Progenitor cell of endocrine pancreas (in vitro differentiated cells): ENCODE measurements around the gene SLC35E1. TPM values are rescaled to one million over a fixed set of nuclear protein-coding genes. Genes with fewer than 3 reads are reported as not detected.

Experiments used
- DNase-seq: peaks from one replicate; pipeline ENCODE4 v3.0.0; 2021; ENCODE audit warnings: low spot score; ENCODE audit not compliant: unreplicated experiment
- H3K27ac Mint-ChIP-seq: 2 replicates; pipeline ENCODE4 v1.8.0; 2021; ENCODE audit warnings: mild to moderate bottlenecking, moderate library complexity, mixed read lengths
- H3K27me3 Mint-ChIP-seq: 2 replicates; pipeline ENCODE4 v1.8.0; 2021; ENCODE audit warnings: mixed read lengths
- H3K36me3 Mint-ChIP-seq: 2 replicates; pipeline ENCODE4 v1.8.0; 2022; ENCODE audit warnings: mixed read lengths; ENCODE audit not compliant: insufficient read depth
- H3K4me1 Mint-ChIP-seq: 2 replicates; pipeline ENCODE4 v1.8.0; 2021; ENCODE audit warnings: low read depth, mixed read lengths
- H3K4me3 Mint-ChIP-seq: 2 replicates; pipeline ENCODE4 v1.8.0; 2021; ENCODE audit warnings: low read depth, mild to moderate bottlenecking, moderate library complexity, mixed read lengths
- H3K9me3 Mint-ChIP-seq: 2 replicates; pipeline ENCODE4 v1.8.0; 2021; ENCODE audit warnings: low read depth, mixed read lengths
- total RNA-seq: library from RNA; stranded (reverse); gene quantifications from 2 replicates; pipeline ENCODE4 v1.2.1, GENCODE V29; 2021
- TF ChIP-seq, protein P1 (sequence below): fragments of 200-600 bp; sonication (generic); IDR thresholded peaks from one replicate; pipeline ENCODE4 v1.5.0; 2021; ENCODE audit warnings: antibody characterized with exemption, mild to moderate bottlenecking; ENCODE audit not compliant: unreplicated experiment

Gene SLC35E1
- total RNA-seq, 1 donor from 2014 or later, result 49.1 TPM

DNA sequence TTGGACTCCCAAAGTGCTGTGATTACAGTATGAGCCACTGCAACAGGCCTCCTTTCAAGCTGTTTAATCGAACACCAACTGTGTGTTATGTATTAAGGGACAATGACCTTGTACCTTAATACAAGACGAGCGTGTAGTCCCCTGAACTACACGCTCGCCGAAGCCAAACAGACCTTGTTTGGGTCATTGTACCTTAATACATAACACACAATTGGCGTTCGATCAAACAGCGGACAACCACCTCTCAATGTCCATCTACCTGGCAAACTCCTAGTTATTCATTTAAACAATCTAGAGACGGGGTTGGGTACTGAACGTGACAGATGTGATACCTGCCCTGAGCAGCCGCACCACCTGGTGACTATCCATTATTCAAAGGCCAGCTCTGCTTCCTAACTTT lies 31.3 kb downstream of the SLC35E1 start:
- Mint-ChIP-seq H3K36me3 (peaks cover 13% of the 10 kb centered on the region), H3K4me1 (peaks cover 18% of the 10 kb centered on the region), H3K27ac (peak overlapping the region; percentile 90), H3K27me3 (no peaks in the 10 kb centered on the region), H3K9me3 (no peaks in the 10 kb centered on the region), H3K4me3 (peak overlapping the region; percentile 90)
- DNase-seq, result no peak
- TF ChIP-seq, protein P1, sequence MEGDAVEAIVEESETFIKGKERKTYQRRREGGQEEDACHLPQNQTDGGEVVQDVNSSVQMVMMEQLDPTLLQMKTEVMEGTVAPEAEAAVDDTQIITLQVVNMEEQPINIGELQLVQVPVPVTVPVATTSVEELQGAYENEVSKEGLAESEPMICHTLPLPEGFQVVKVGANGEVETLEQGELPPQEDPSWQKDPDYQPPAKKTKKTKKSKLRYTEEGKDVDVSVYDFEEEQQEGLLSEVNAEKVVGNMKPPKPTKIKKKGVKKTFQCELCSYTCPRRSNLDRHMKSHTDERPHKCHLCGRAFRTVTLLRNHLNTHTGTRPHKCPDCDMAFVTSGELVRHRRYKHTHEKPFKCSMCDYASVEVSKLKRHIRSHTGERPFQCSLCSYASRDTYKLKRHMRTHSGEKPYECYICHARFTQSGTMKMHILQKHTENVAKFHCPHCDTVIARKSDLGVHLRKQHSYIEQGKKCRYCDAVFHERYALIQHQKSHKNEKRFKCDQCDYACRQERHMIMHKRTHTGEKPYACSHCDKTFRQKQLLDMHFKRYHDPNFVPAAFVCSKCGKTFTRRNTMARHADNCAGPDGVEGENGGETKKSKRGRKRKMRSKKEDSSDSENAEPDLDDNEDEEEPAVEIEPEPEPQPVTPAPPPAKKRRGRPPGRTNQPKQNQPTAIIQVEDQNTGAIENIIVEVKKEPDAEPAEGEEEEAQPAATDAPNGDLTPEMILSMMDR, result no peak

DNA sequence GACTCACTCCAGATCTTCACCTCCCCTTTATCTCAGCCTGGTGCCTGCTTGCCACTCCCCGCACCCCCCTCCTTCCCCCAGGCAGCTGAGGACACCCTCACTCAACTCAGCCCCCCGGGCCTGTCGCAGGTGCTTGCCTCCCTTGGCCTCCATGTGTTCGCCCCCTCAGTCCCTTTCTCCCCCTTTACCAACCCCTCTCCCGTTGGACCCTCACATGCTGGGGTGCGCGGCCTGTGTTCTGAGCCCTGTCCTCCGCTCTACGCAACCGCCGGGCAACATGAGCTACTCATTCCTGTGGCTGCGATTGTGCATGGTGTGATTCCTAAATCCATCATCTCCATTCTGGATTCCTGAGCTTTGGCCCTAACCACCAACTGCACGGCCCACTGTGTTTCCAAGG lies 35.1 kb downstream of the SLC35E1 start:
- Mint-ChIP-seq H3K9me3 (no peaks in the 10 kb centered on the region), H3K4me3 (no peak overlapping the region), H3K27me3 (no peaks in the 10 kb centered on the region), H3K27ac (peak overlapping the region; percentile 62), H3K4me1 (peaks cover 10% of the 10 kb centered on the region), H3K36me3 (peaks cover 16% of the 10 kb centered on the region)
- DNase-seq, result no peak
- TF ChIP-seq, protein P1, result no peak

DNA sequence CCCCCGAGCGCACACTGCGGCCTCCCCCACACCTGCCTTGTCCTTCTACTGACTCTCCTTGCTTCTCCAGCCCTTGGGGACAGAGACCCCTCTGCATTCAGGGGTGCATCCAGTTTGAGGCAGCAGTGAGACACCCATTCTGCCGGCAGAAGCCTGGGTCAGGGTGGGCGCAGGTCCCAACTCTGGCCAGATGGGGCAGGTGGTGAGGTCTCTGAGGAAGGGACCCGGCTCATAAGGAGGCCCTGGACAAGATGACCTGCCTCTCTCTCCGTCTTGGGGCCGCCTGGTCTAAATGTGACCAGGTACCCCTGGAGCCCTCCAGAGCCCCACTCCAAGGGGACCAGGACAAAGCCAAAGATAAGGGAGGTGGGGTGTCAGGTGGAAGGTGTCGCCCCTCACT lies 36.1 kb downstream of the SLC35E1 start:
- TF ChIP-seq, protein P1, result no peak
- H3K9me3 Mint-ChIP-seq, result no peaks in the 10 kb centered on the region
- no peaks in the 10 kb centered on the region for H3K27me3 Mint-ChIP-seq
- no peak for DNase-seq
- peaks cover 5% of the 10 kb centered on the region for H3K4me1 Mint-ChIP-seq
- no peak overlapping the region for H3K4me3 Mint-ChIP-seq
- no peak overlapping the region for H3K27ac Mint-ChIP-seq
- peaks cover 18% of the 10 kb centered on the region for H3K36me3 Mint-ChIP-seq

DNA sequence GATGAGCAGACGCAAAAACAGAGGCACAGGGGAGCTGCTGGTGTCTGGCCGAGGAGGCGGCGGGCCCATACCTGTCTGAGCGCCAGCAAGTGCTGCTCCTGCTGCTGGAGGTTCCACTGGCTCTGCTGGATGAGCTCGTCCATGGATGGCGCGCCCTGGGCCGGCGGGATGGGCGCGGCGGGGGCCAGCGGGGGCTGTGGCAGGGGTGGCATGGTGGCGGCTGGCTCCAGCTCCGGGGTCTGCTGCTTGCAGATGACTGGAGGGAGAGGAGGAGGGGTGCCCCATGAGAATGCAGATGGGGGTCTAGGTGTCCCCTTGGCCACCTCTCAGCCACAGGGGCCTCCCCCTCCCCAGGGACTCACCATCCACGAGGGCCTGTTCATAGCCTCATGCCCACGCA lies 36.8 kb downstream of the SLC35E1 start:
- H3K27ac Mint-ChIP-seq, result no peak overlapping the region
- H3K4me1 Mint-ChIP-seq, result peaks cover 2% of the 10 kb centered on the region
- H3K4me3 Mint-ChIP-seq, result no peak overlapping the region
- no peak for DNase-seq
- TF ChIP-seq, protein P1, result no peak
- no peaks in the 10 kb centered on the region for H3K9me3 Mint-ChIP-seq
- H3K27me3 Mint-ChIP-seq, result no peaks in the 10 kb centered on the region
- H3K36me3 Mint-ChIP-seq, result peaks cover 18% of the 10 kb centered on the region

DNA sequence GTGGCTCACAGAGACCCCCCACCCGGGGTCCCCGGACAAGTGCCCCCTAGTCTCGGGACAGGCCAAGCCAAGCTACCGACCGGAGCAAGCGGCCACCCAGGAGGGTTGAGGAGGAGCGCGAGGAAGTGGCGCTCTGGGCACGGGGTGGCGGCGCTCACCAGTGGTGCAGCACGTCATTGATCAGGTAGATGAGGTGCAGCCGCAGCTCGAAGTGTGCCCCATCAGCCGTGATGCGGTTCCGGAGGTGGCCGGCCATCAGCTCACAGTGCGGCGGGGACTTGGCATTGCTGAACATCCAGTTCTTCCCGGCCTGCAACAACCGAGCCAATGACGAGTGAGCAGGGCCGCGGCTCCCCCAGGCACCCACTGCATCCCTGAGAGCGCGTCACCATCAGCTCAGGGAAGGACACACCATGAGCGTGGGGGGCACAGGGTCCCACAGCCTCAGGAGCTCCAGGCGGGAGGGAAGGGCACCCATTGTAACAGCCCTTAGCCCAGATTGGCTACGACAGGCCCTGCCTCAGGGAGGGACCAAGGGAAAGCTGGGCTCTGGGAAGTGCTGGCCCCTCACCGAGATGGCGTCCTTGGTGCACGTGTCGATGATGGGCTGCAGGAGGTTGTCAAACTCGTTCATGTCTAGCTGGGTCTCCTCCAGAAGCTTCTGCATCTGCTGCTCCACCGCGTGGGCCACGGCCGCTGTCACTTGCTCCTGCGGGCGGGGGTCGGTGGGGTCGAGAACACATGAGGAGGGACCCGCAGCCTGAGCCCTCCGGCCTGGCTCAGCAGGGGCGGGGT lies 39.6 kb downstream of the SLC35E1 start:
- no peak overlapping the region for H3K27ac Mint-ChIP-seq
- TF ChIP-seq, protein P1, result no peak
- no peaks in the 10 kb centered on the region for H3K27me3 Mint-ChIP-seq
- no peak overlapping the region for H3K4me3 Mint-ChIP-seq
- peaks cover 13% of the 10 kb centered on the region for H3K36me3 Mint-ChIP-seq
- DNase-seq, result no peak
- no peaks in the 10 kb centered on the region for H3K4me1 Mint-ChIP-seq
- H3K9me3 Mint-ChIP-seq, result no peaks in the 10 kb centered on the region
